Lower leg skin (tissue), 3 donors: ENCODE results near the gene CS.

Experiments
- POLR2A ChIP-seq, 2 donors: fragments of 450-650 bp; IDR thresholded peaks; one replicate each; pipeline ENCODE4 v1.6.1; 2016 to 2017; ENCODE audit warnings: antibody characterized with exemption in 2 of 2, mild to moderate bottlenecking in 1 of 2, moderate library complexity in 1 of 2
- TF ChIP-seq, protein P1 (sequence below), 3 donors: fragments of 450-650 bp; IDR thresholded peaks; one replicate each; pipeline ENCODE4 v1.5.1; 2016; ENCODE audit warnings: antibody characterized with exemption in 3 of 3, mild to moderate bottlenecking in 3 of 3, moderate library complexity in 2 of 3

- no peak for TF ChIP-seq POLR2A (IDR thresholded peaks at IDR 0.05)
- TF ChIP-seq, protein P1, sequence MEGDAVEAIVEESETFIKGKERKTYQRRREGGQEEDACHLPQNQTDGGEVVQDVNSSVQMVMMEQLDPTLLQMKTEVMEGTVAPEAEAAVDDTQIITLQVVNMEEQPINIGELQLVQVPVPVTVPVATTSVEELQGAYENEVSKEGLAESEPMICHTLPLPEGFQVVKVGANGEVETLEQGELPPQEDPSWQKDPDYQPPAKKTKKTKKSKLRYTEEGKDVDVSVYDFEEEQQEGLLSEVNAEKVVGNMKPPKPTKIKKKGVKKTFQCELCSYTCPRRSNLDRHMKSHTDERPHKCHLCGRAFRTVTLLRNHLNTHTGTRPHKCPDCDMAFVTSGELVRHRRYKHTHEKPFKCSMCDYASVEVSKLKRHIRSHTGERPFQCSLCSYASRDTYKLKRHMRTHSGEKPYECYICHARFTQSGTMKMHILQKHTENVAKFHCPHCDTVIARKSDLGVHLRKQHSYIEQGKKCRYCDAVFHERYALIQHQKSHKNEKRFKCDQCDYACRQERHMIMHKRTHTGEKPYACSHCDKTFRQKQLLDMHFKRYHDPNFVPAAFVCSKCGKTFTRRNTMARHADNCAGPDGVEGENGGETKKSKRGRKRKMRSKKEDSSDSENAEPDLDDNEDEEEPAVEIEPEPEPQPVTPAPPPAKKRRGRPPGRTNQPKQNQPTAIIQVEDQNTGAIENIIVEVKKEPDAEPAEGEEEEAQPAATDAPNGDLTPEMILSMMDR (IDR thresholded peaks at IDR 0.05), result no peak
Measured at GRCh38 chr12:56315249-56315621, 15.1 kb upstream of the CS start.
